ENCODE data around the gene UBE2J2. TPM values are rescaled to one million over a fixed set of nuclear protein-coding genes. Genes with fewer than 3 reads are reported as not detected.

Gene UBE2J2
- total RNA-seq, 1 experiment from 2014 or later = 83.4 TPM

GRCh38 chr1:1210726-1211540 lies 62.7 kb downstream of the UBE2J2 start:
- Histone ChIP-seq H3K79me1 (ENCODE audit: insufficient read depth, low read depth, low read length, poor library complexity, severe bottlenecking) (no peaks in the 10 kb centered on the region), H3K79me2 (ENCODE audit: insufficient read depth, low read length) (no peaks in the 10 kb centered on the region), H4K5ac (ENCODE audit: insufficient read length, low read depth, low read length) (no peak overlapping the region), H3K4me1 (ENCODE audit: insufficient read depth, low read length) (no peaks in the 10 kb centered on the region), H3K56ac (ENCODE audit: insufficient read length, low read depth, low read length) (no peak overlapping the region), H4K8ac (replicated peaks; ENCODE audit: insufficient read length, low read depth, low read length) (no peak overlapping the region), H3K27ac (ENCODE audit: insufficient read length, low read depth, low read length) (no peak overlapping the region), H4K91ac (ENCODE audit: insufficient read length, low read depth, low read length) (no peak overlapping the region), H2BK120ac (ENCODE audit: low read depth, low read length, poor library complexity, severe bottlenecking) (no peak overlapping the region), H3K27me3 (ENCODE audit: insufficient read depth, low read length) (no peaks in the 10 kb centered on the region; the same call in 1 of the 2 replicates), H4K20me1 (ENCODE audit: control insufficient read depth, insufficient read depth, insufficient read length) (no peaks in the 10 kb centered on the region), H3K23ac (ENCODE audit: insufficient read length, low read depth, low read length) (no peak overlapping the region), H3K4me2 (ENCODE audit: insufficient read depth, insufficient read length, low read length) (no peak overlapping the region), H3K23me2 (ENCODE audit: insufficient read length, low read depth, low read length, poor library complexity, severe bottlenecking) (no peaks in the 10 kb centered on the region), H3K4ac (ENCODE audit: low read depth, low read length) (no peak overlapping the region), H2AFZ (ENCODE audit: low read length) (no peak overlapping the region), H2BK20ac (ENCODE audit: low read depth, low read length, poor library complexity, severe bottlenecking) (no peak overlapping the region), H2BK12ac (ENCODE audit: insufficient read length, low read depth, low read length) (no peak overlapping the region), H3T11ph (ENCODE audit: low read length) (no peak overlapping the region), H3K18ac (ENCODE audit: insufficient read length, low read depth, low read length) (no peak overlapping the region), H2AK5ac (ENCODE audit: insufficient read length, low read length) (no peak overlapping the region), H3K14ac (ENCODE audit: insufficient read depth, low read length) (no peak overlapping the region), H3K9me3 (ENCODE audit: control insufficient read depth, low read depth, low read length) (no peaks in the 10 kb centered on the region), H2BK15ac (ENCODE audit: low read depth, low read length) (no peak overlapping the region), H2BK5ac (ENCODE audit: insufficient read length, low read length) (no peak overlapping the region), H3K9ac (ENCODE audit: extremely low read depth, insufficient read length, low read length) (no peak overlapping the region)
- WGBS (ENCODE audit: extremely low coverage, insufficient read length, low lambda C conversion rate) = no CpG with 5 or more reads among the region's 31 CpGs
- no peak overlapping the region for H3K4me3 Mint-ChIP-seq
- TF ChIP-seq, protein P1, sequence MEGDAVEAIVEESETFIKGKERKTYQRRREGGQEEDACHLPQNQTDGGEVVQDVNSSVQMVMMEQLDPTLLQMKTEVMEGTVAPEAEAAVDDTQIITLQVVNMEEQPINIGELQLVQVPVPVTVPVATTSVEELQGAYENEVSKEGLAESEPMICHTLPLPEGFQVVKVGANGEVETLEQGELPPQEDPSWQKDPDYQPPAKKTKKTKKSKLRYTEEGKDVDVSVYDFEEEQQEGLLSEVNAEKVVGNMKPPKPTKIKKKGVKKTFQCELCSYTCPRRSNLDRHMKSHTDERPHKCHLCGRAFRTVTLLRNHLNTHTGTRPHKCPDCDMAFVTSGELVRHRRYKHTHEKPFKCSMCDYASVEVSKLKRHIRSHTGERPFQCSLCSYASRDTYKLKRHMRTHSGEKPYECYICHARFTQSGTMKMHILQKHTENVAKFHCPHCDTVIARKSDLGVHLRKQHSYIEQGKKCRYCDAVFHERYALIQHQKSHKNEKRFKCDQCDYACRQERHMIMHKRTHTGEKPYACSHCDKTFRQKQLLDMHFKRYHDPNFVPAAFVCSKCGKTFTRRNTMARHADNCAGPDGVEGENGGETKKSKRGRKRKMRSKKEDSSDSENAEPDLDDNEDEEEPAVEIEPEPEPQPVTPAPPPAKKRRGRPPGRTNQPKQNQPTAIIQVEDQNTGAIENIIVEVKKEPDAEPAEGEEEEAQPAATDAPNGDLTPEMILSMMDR (conservative IDR thresholded peaks at IDR 0.05) = no peak
- no peaks in the 10 kb centered on the region for H3K36me3 Mint-ChIP-seq (ENCODE audit: insufficient read depth in 1 of 3, low read depth in 3 of 3)
- no peaks in the 10 kb centered on the region for H3K9me3 Mint-ChIP-seq
- no peak for DNase-seq
- H3K4me1 Mint-ChIP-seq = peaks cover 2 to 6% of the 10 kb centered on the region in 2 experiments; a peak in 2 of 4 replicates
- no peak overlapping the region for H3K27ac Mint-ChIP-seq
- H3K27me3 Mint-ChIP-seq (ENCODE audit: low read depth) = peaks cover 10% of the 10 kb centered on the region

All from H9 (cell line).